ENCODE data around the gene RTEL1. TPM values are rescaled to one million over a fixed set of nuclear protein-coding genes. Genes with fewer than 3 reads are reported as not detected.
"Not testable (repeated sequence)": the region's sequence is repeated elsewhere in the genome, so short reads cannot be mapped to it uniquely, and the experiment has no call there.

The RTEL1 gene
- total and polyA plus RNA-seq, 10 donors: 7.3 to 49.8 (median 40.2) TPM

DNA sequence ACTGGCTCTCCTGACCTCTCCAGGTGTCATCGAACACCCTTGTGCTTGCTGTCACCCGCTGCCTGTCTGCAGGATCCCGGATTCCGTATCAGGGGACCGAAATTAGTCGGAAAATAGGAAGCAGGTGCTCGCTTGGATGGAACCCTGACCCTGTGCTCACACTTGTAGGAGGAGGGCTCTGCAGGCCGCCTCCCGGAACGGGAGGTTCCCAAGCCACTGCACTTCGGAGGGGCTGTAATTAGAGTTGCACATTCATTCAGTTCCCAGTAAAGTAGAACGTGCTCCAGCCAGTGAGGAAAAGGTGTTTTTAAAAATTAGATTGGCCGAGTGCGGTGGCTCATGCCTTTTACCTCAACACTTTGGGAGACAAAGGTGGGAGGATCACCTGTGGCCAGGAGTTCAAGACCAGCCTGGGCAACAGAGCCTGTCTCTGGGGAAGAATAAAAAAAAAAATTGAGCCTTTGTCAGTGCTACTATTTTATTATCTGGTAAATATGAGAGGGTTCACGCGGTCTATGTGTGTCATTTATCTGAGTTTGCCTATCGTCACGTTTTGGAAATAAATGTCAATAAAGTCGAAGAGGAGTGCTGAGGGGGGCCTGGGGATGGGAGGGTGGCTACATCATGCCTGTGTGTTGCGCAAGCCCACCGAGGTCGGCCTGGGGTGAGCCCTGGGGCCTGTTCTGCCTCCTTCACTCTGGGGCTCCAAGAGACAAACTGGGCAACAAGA is 29.7 kb upstream of the RTEL1 start:
- intact Hi-C loops (cut with DNase I; ENCODE audit: low total_unique reads): no loop called here
- no peaks in the 10 kb centered on the region for H3K9me3 ChIP-seq
- peak; percentile 42 to 71 (median 71) for TF ChIP-seq POLR2AphosphoS5 (IDR thresholded peaks at IDR 0.05)
- no peak for TF ChIP-seq POLR2A (IDR thresholded peaks at IDR 0.05)
- WGBS, 5 donors: 17 to 33% (median 25%) methylated on average over 21 to 22 of the region's 22 CpGs
- DNase-seq: peak; percentile 87
- peak overlapping the region; percentile 49 to 97 (median 85) for H3K4me3 ChIP-seq
- H3K27ac ChIP-seq: peak overlapping the region in 7 of 8 donors; percentile 97 to 100 (median 98)
- H3K4me1 ChIP-seq: peaks cover 18 to 80% (median 54%) of the 10 kb centered on the region in 6 donors
- H3K27me3 ChIP-seq (replicated peaks in 1 of 7): no peaks in the 10 kb centered on the region
- peaks cover 0 to 4% (median 0%) of the 10 kb centered on the region in 6 donors for H3K36me3 ChIP-seq

DNA sequence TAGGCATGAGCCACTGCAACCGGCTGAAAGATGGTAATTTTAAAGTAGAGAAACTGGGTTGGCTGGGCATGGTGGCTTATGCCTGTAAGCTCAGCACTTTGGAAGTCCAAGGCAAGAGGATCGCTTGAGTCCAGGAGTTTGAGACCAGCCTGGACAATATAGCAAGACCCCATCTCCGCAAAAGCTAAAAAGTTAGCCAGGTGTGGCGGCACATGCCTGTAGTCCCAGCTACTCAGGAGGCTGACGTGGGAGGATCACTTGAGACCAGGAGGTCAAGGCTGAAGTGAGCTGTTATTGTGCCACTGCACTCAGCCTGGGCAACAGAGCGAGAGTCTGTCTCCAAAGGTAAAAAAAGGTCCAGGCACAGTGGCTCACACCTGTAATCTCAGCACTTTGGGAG is 27.2 kb upstream of the RTEL1 start:
- H3K4me3 ChIP-seq; H3K36me3 ChIP-seq; intact Hi-C loops (cut with DNase I; ENCODE audit: low total_unique reads); H3K9me3 ChIP-seq; DNase-seq; H3K27me3 ChIP-seq (replicated peaks in 1 of 7): not testable (repeated sequence)
- 89 to 94% (median 91%) methylated on average over 6 of the region's 6 CpGs for WGBS, 5 donors
- Histone ChIP-seq H3K4me1 (peaks cover 17 to 81% (median 62%) of the 10 kb centered on the region in 6 donors), H3K27ac (peak overlapping the region in 4 of 8 donors; percentile 15 to 99 (median 55))

DNA sequence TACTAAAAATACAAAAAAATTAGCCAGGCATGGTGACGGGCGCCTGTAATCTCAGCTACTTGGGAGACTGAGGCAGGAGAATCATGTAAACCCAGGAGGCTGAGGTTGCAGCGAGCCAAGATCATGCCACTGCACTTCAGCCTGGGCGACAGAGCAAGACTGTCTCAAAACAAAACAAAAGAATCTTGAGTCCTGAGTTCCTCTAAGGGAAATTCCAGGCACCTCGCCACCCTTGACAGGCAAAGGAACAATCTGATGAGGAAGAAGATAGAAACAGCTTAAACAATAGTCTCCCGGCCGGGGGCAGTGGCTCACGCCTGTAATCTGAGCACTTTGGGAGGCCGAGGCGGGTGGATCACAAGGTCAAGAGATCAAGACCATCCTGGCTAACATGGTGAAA is 26.7 kb upstream of the RTEL1 start:
- H3K9me3 ChIP-seq; H3K36me3 ChIP-seq; intact Hi-C loops (cut with DNase I; ENCODE audit: low total_unique reads); H3K4me3 ChIP-seq; H3K27me3 ChIP-seq (replicated peaks in 1 of 7): not testable (repeated sequence)
- peak; percentile 72 for DNase-seq
- H3K27ac ChIP-seq: peak overlapping the region in 5 of 8 donors; percentile 15 to 99 (median 41)
- H3K4me1 ChIP-seq: peaks cover 17 to 83% (median 64%) of the 10 kb centered on the region in 6 donors
- peak in 2 of 3 donors; percentile 7 to 41 for TF ChIP-seq POLR2AphosphoS5 (IDR thresholded peaks at IDR 0.05)
- WGBS, 5 donors: 56 to 69% (median 62%) methylated on average over 10 of the region's 10 CpGs

- peak overlapping the region in 7 of 8 donors; percentile 35 to 100 (median 91) for H3K27ac ChIP-seq
- TF ChIP-seq POLR2A (IDR thresholded peaks at IDR 0.05) (no peak), POLR2AphosphoS5 (IDR thresholded peaks at IDR 0.05) (no peak), CTCF (IDR thresholded peaks at IDR 0.05 in 8 of 11, conservative IDR thresholded peaks at IDR 0.05 in 3 of 11) (no peak)
- H3K4me1 ChIP-seq: peaks cover 29 to 94% (median 74%) of the 10 kb centered on the region in 6 donors
- no peaks in the 10 kb centered on the region for H3K9me3 ChIP-seq
- H3K4me3 ChIP-seq: no peak overlapping the region
- intact Hi-C loops (cut with DNase I; ENCODE audit: low total_unique reads): no loop called here
- H3K36me3 ChIP-seq: peaks cover 0 to 4% (median 0%) of the 10 kb centered on the region in 6 donors
- WGBS, 5 donors: 78 to 92% (median 85%) methylated on average over 9 of the region's 9 CpGs
- DNase-seq: no peak
- H3K27me3 ChIP-seq (replicated peaks in 1 of 7): no peaks in the 10 kb centered on the region
These were observed 24.4 kb upstream of the RTEL1 start for GRCh38 chr20:63633732-63634131.

- Histone ChIP-seq H3K27ac (peak overlapping the region; percentile 73 to 100 (median 91)), H3K36me3 (no peaks in the 10 kb centered on the region), H3K9me3 (no peaks in the 10 kb centered on the region), H3K27me3 (replicated peaks in 1 of 7) (no peaks in the 10 kb centered on the region), H3K4me1 (peaks cover 37 to 97% (median 79%) of the 10 kb centered on the region in 6 donors), H3K4me3 (peak overlapping the region in 4 of 8 donors; percentile 4 to 55 (median 10))
- TF ChIP-seq POLR2AphosphoS5 (IDR thresholded peaks at IDR 0.05): peak; percentile 77 to 87 (median 81)
- peak in 1 of 3 donors; percentile 3 for TF ChIP-seq POLR2A (IDR thresholded peaks at IDR 0.05)
- no peak for TF ChIP-seq CTCF (IDR thresholded peaks at IDR 0.05 in 8 of 11, conservative IDR thresholded peaks at IDR 0.05 in 3 of 11)
- intact Hi-C loops (cut with DNase I; ENCODE audit: low total_unique reads): no loop called here
- 26 to 51% (median 47%) methylated on average over 14 to 15 of the region's 15 CpGs for WGBS, 5 donors
- DNase-seq: peak; percentile 95
These were observed 22.5 kb upstream of the RTEL1 start for GRCh38 chr20:63635431-63636141.
